OCI-LY3 (cell line): ENCODE results near the gene BRD4.

ENCODE experiments used
- CTCF ChIP-seq: fragments of 200-600, 300-600 bp; sonication (generic); IDR thresholded peaks from 2 replicates; pipeline ENCODE4 v1.5.1; 2014; ENCODE audit warnings: antibody characterized with exemption, low read length, low read depth
- EZH2phosphoT487 ChIP-seq: fragments of 200-600 bp; shearing (Covaris generic); IDR thresholded peaks from 2 replicates; pipeline ENCODE4 v1.6.1; 2018; ENCODE audit warnings: antibody characterized with exemption, mixed run types, low read depth

DNA sequence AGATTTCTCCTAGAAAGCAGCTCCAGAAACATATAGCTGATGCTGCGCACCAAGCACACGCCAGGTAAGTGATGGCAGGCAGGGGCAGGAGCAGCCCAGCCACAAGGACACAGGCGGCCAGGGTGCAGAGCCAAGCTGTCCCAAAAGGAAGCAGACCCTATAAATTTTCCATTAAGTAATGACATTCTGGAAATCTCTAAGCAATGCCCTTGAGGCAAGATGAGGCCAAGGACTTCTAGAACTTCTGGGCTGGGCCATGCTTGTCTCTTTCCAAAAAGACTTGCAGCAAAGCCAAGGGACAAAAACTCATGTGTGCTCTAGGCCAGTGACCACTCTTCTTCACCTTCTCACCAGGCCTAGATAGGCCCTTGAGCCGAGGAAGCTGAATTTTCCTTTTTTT, 57.9 kb downstream of the BRD4 start:
- TF ChIP-seq CTCF = no peak
- TF ChIP-seq EZH2phosphoT487 = no peak
